M059J (cell line): ENCODE data around the gene HDAC4. TPM values are rescaled to one million over a fixed set of nuclear protein-coding genes. Genes with fewer than 3 reads are reported as not detected.

ENCODE experiments used
- DNase-seq: peaks from one replicate; pipeline ENCODE4 v3.0.0-alpha.2; 2012; ENCODE audit warnings: low read depth
- total RNA-seq: library from RNA; depleted of rRNA; stranded (reverse); fragments of >200 nt; shearing (Covaris generic); gene quantifications from 2 replicates; pipeline ENCODE4 v1.2.3, GENCODE V29; 2014

The HDAC4 gene
- total RNA-seq, 1 experiment from 2014 or later: 3.9 TPM

GRCh38 chr2:239268549-239268948 is 132.3 kb downstream of the HDAC4 start:
- no peak for DNase-seq

DNA sequence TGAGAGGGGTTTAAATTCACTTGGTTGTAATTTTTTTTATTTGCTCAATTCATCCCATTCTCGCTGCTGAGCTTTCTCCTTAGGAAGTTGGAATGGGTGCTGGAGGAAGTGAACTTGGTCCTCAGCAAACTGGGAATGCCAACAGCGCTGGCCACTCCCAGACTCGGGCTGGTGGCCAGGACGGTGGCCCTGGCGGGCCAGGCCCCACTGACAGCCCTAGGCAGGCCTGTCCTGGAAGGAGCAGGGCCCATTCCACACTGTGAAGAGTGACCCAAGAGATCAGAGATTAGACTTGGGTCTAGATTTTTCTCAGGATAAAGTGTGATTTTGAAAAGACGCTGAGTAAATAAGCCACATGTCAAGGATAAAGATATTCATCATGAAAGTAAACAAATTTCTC is 132.7 kb downstream of the HDAC4 start:
- peak; percentile 56 for DNase-seq

- peak; percentile 89 for DNase-seq
Measured at GRCh38 chr2:239267288-239267951, 133.4 kb downstream of the HDAC4 start.

DNA sequence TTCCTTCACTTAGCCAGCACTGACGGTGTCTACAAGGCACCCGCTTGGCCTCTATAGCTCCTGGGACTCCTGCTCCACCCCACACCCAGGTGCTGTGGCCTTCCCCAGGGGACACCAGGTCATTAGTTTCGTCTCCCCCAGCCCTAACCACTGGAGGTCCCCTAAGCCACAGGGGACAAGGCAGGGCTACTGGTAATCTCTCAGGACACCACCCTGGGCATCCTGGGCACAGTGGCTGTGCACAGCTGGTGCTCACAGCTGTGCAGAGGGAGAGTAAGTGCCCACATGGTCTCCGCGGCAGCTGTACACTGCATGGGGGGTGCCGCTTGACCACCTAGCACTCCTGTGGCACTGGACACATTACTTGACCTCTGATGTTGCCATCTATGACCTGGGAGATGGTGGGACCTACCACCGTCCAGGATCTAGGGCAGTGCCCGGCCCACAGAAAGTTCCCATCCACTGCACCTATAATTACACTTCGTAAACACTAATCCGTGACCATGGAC is 134.0 kb downstream of the HDAC4 start:
- DNase-seq: no peak

DNA sequence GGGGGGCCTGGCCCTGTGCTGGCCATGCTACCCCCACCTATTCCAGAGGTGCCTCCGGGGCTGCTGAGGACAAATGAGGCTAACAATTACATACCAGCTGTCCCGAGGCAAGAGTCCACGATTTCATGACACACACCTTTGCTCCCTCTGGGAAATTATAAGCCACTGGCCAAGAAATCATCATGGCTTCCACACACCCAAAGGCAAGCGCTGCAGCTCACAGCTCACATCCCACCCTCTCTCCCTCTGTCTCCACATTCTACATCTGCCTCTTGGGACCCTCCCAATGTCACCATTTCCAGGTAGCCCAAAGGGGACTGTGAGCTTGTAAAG is 134.4 kb downstream of the HDAC4 start:
- DNase-seq: no peak

DNA sequence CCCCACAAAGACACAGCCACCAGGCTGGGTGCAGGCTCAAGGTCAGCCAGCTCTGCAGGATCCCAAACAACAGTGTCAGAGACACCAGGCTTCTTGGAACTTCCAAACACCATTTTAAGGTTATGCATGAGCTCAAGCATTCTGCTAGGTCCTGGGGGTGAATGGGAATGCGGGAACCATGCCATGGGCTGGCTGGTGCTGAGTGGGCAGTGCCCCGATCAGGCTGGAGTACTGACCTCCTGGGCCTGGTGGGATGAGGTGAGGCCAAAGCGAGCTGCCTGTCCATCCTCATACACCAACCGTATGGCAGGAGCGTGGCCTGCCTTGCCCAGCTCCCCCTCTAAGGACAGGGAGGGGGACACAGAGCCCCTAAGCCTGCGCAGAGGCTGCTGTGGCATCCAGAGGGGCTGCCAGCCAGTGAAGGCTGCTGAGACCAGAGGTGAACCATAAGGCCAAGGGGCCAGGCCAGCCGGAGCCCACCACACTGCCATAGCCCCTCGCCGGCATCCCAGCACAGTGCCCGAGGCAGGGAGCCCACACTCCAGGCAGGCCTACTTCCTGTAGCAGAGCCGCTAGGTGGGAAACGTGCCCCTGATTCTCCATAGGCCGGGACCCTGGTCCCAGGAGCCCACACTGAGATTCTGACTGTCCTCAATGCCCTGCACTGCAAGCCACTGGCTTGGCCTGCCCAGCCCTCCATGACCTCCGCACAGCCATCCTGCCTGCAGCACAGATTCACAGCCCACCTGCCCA is 135.0 kb downstream of the HDAC4 start:
- DNase-seq: no peak

- DNase-seq: peak; percentile 68
Measured at GRCh38 chr2:239264838-239265651, 135.8 kb downstream of the HDAC4 start.

GRCh38 chr2:239264492-239264837 is 136.4 kb downstream of the HDAC4 start:
- no peak for DNase-seq

- no peak for DNase-seq
Measured at GRCh38 chr2:239263669-239264491, 136.9 kb downstream of the HDAC4 start.

- DNase-seq: no peak
Measured at GRCh38 chr2:239263231-239263630, 137.6 kb downstream of the HDAC4 start.

DNA sequence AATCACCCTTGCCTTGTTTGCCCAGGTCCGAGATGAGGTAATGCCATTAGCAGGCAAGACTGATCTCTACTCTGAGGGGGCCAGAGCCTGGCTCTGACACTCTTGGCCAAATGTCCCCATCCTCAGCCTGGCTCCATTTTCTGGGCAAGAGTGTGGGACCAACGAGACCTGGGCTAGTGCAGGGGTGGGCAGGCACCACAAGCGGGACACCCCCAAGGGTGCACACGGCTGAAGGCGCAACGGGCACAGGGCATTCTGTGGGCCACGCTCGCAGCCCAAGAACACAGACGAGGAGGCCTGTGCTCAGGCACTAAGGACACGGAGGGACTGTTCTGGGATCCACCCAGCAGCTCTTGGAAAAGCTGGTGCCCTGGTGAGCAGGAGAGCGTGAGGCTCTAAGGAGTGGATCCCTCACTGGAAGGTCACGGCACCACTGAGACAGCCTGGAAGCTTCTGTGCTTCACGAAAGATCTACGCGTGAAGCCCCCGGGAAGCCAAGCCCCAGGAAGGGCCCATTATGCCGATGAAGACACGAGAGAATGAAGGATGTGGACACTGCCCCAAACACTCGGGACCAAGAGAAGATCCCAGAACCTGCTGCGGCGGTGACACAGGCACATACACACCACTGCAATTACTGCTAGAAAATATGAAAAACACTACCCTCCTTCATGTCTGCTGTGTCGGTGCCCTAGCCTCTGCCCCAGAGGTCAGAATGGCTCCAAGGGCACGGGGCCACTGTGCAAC is 138.2 kb downstream of the HDAC4 start:
- no peak for DNase-seq

- no peak for DNase-seq
Measured at GRCh38 chr2:239261796-239262483, 138.9 kb downstream of the HDAC4 start.

GRCh38 chr2:239261356-239261755 is 139.5 kb downstream of the HDAC4 start:
- DNase-seq: no peak

DNA sequence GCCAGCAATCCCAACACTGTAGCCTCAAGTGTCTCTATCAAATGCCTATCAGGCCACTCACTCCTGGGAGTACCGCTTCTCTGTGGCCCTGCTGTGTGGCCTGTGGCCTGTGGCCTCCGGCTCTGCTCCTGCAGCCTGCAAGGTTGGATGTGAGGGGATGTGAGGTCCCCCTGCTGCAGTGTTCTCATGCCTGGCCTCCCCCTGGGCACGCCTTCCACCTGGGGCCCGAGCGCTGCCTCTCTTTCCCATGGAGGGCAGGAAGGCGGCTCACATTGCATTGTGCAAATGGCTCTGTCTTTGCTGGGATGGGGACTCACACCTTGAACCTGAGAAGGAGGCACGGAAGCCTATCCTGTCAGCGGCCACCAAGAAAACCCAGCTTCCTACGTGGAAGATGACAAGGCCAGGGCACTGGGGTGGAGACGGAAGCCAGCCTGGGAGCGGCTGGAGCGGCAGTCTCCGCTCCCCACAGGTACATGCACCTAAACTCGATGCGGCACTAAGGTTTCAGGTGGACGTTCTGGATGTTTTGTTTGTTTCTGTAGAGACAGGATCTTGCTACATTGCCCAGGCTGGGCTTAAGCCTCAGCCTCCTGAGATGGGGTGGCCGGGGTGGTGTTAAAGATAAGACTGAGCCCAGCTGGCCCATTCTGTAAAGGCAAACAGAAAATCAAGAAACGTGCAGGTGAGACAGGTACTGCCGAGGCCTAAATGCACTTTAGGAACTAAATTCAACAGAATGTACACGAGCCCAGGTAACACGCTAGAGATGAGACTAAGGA is 140.1 kb downstream of the HDAC4 start:
- no peak for DNase-seq

- DNase-seq: no peak
Measured at GRCh38 chr2:239259603-239260298, 141.1 kb downstream of the HDAC4 start.

DNA sequence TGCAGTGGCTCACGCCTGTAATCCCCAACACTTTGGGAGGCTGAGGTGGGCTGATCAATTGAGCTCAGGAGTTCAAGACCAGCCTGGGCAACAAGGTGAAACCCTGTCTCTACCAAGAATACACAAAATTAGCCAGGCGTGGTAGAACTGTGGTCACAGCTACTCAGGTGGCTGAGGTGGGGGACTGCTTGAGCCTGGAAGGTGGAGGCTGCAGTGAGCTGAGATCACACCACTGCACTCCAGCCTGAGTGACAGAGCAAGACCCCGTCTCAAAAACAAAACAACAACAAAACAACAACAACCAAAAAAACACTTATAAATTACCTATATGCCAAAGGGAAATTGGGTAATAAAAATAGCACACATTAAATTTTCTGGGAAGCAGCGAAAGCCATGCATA is 141.6 kb downstream of the HDAC4 start:
- no peak for DNase-seq

GRCh38 chr2:239258248-239258647 is 142.6 kb downstream of the HDAC4 start:
- DNase-seq: no peak

- peak; percentile 81 for DNase-seq
Measured at GRCh38 chr2:239257511-239257937, 143.3 kb downstream of the HDAC4 start.

DNA sequence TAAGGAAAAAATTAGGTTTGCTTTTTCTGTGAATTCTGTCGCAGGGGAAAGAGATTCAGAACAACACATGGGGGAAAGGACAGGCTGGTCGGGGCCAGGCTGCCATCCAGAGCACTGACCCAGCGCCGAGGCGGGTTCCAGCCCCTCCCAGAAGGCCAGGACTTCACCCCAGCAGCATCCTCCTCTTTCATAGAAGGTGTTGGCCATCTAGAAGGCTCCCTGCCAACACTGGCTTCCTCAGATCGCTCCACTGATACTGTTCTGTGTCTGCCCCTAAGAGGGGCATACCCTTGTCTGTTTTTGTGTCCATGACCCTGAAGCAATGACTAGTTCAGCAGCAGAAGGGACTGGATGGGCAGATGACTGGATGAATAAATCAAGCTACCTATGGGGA is 144.5 kb downstream of the HDAC4 start:
- no peak for DNase-seq
